ENCODE data around the gene IQSEC2. TPM values are rescaled to one million over a fixed set of nuclear protein-coding genes. Genes with fewer than 3 reads are reported as not detected.
A peak's percentile ranks its signal among the peaks of the same experiment; 100 is the strongest.

IQSEC2 gene
- total RNA-seq, 1 experiment from 2014 or later, result 8.5 TPM

GRCh38 chrX:53223068-53223693 lies 58.2 kb downstream of the IQSEC2 start:
- Histone ChIP-seq H3K4me3 (ENCODE audit: low read length) (peak overlapping the region; percentile 97), H3K27me3 (ENCODE audit: low read length) (no peaks in the 10 kb centered on the region), H3K4me1 (ENCODE audit: insufficient read depth, low read length) (peaks cover 29% of the 10 kb centered on the region), H3K27ac (ENCODE audit: low read length) (peak overlapping the region; percentile 56), H3K9me2 (replicated peaks; ENCODE audit: low read length) (no peaks in the 10 kb centered on the region), H3K79me2 (ENCODE audit: low read length) (peaks cover 65% of the 10 kb centered on the region), H3K9me3 (ENCODE audit: low read length) (no peaks in the 10 kb centered on the region), H4K20me1 (ENCODE audit: low read length) (peaks cover 46% of the 10 kb centered on the region), H3K4me2 (ENCODE audit: low read length) (peak overlapping the region; percentile 90), H2AFZ (ENCODE audit: low read length) (no peak overlapping the region), H3F3A (ENCODE audit: low read length, unreplicated experiment) (no peaks in the 10 kb centered on the region), H3K36me3 (ENCODE audit: low read depth, low read length) (peaks cover 22% of the 10 kb centered on the region), H3K9ac (ENCODE audit: low read length) (peak overlapping the region; percentile 27; the same call in 1 of the 2 replicates)
- DNase-seq (peak; percentile 22), ATAC-seq (no peak)
- intact Hi-C loops (cut with micrococcal nuclease), result no loop called here
- TF ChIP-seq, protein P1, sequence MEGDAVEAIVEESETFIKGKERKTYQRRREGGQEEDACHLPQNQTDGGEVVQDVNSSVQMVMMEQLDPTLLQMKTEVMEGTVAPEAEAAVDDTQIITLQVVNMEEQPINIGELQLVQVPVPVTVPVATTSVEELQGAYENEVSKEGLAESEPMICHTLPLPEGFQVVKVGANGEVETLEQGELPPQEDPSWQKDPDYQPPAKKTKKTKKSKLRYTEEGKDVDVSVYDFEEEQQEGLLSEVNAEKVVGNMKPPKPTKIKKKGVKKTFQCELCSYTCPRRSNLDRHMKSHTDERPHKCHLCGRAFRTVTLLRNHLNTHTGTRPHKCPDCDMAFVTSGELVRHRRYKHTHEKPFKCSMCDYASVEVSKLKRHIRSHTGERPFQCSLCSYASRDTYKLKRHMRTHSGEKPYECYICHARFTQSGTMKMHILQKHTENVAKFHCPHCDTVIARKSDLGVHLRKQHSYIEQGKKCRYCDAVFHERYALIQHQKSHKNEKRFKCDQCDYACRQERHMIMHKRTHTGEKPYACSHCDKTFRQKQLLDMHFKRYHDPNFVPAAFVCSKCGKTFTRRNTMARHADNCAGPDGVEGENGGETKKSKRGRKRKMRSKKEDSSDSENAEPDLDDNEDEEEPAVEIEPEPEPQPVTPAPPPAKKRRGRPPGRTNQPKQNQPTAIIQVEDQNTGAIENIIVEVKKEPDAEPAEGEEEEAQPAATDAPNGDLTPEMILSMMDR (conservative IDR thresholded peaks at IDR 0.05; ENCODE audit: low read depth, low read length), result peak; percentile 23; the same call in 1 of the 2 replicates
- TF ChIP-seq EZH2phosphoT487 (IDR thresholded peaks at IDR 0.05; ENCODE audit: borderline replicate concordance, low read length), result no peak
- CTCF ChIA-PET, result no interaction called here
- POLR2A ChIA-PET (ENCODE audit: unreplicated experiment), result no interaction called here
- BruUV-seq (replicated peaks), result no TSS peak

Other genes starting within 250 kb of the IQSEC2 start
- gene GPR173, start 232.8 kb downstream of the IQSEC2 start, total RNA-seq (2014; rRNA removed), result 1.6 and 2.2 TPM in 2 replicates
- 22.4 and 23.2 TPM in 2 replicates for gene TSPYL2, start 199.2 kb downstream of the IQSEC2 start, total RNA-seq (2014; rRNA removed)
- gene KANTR, start 187.4 kb downstream of the IQSEC2 start, total RNA-seq (2014; rRNA removed), result 9.3 and 9.7 TPM in 2 replicates
- gene KDM5C, start 56.4 kb downstream of the IQSEC2 start, total RNA-seq (2014; rRNA removed), result 89.8 and 159 TPM in 2 replicates
- 47.6 and 48.1 TPM in 2 replicates for gene SMC1A, start 141.1 kb upstream of the IQSEC2 start, total RNA-seq (2014; rRNA removed)
- 0.29 and 1.6 TPM in 2 replicates for gene RIBC1, start 141.3 kb upstream of the IQSEC2 start, total RNA-seq (2014; rRNA removed)
- gene HSD17B10, start 152.8 kb upstream of the IQSEC2 start, total RNA-seq (2014; rRNA removed), result 181 and 191 TPM in 2 replicates